Fibroblast of mammary gland (primary cell): ENCODE data around the gene ADAD2.

ENCODE experiments used
- DNase-seq: peaks from one replicate; pipeline ENCODE4 v3.0.0-alpha.2; 2010; ENCODE audit warnings: low read depth
- H3K4me3 ChIP-seq: 2 replicates; pipeline ENCODE4 v1.5.1; 2011; ENCODE audit warnings: low read depth, mild to moderate bottlenecking, low read length, moderate library complexity; ENCODE audit not compliant: control insufficient read depth
- TF ChIP-seq, protein P1 (sequence below): conservative IDR thresholded peaks from 2 replicates; pipeline ENCODE4 v1.5.1; 2011; ENCODE audit warnings: low read depth, low read length, inconsistent platforms; ENCODE audit not compliant: control insufficient read depth, insufficient read depth

The ADAD2 gene

DNA sequence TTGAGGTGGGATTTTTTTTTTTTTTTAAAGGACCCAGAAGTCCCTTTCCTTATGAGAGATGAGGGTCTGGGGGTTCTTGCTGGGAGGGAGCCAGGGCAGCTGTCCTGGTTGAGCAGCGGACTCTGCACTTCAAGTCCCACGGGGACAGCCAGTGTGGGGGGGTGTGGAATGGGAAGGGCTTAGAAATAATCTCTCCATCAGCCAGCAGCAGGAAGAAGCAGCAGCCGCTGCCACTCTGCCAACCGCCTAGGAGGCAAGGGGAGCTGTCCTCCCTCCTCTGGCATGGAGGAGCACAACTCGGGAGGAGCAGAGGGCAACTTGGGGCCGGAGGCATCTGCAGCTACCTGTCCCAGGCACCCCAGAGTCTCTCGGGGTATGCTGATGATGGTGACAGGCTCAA, 49.0 kb downstream of the ADAD2 start, which contains the start of gene KCNG4:
TSS of gene KCNG4 (minus strand) at position 104 of the 400 bp plus-strand sequence. CDS start 2,527 bp downstream, outside the sequence.
- H3K4me3 ChIP-seq, result no peak within 1 kb of the TSS
- TF ChIP-seq, protein P1, sequence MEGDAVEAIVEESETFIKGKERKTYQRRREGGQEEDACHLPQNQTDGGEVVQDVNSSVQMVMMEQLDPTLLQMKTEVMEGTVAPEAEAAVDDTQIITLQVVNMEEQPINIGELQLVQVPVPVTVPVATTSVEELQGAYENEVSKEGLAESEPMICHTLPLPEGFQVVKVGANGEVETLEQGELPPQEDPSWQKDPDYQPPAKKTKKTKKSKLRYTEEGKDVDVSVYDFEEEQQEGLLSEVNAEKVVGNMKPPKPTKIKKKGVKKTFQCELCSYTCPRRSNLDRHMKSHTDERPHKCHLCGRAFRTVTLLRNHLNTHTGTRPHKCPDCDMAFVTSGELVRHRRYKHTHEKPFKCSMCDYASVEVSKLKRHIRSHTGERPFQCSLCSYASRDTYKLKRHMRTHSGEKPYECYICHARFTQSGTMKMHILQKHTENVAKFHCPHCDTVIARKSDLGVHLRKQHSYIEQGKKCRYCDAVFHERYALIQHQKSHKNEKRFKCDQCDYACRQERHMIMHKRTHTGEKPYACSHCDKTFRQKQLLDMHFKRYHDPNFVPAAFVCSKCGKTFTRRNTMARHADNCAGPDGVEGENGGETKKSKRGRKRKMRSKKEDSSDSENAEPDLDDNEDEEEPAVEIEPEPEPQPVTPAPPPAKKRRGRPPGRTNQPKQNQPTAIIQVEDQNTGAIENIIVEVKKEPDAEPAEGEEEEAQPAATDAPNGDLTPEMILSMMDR, result no peak
- DNase-seq, result no peak

DNA sequence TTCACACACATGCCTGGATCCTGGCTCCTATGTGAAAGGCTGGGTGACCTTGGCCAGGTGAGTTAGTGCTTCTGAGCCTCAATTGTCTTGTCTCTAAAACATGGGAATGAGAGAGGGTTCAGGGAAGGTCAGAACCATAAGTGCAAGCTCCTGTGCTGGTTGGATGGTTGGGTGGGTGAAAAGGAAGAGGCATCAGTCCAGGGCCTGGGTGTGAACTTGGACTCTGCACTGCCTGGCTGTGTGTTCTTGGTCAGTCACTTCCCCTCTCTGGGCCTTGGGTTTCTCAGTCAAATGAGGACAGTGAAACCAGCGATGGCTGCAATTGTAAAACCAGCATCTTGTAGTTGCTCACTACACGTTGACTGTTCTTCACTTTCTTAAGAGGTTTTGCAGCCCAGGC, 49.5 kb downstream of the ADAD2 start:
- no peak for DNase-seq
- TF ChIP-seq, protein P1, result no peak
- H3K4me3 ChIP-seq, result no peak overlapping the region

DNA sequence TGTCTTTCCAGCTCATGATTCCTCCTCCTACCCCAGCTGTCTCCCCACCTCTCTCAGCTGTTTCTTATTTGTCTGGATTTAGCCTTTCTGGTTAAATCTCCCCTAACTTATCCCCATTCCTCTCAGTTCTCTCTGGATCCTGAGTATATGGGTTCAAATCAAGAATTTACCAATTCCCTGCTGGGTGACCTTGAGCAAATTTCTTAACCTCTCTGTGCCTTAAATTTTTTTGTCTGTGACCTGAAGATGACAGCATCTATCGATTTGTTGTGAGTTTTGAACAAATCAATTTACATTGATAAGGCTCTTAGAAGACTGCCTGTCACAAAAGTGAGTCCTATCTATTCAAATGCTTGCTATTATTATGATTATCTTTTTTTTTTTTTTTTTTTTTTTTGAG, 50.8 kb downstream of the ADAD2 start:
- TF ChIP-seq, protein P1, result no peak
- DNase-seq, result no peak
- H3K4me3 ChIP-seq, result no peak overlapping the region

DNA sequence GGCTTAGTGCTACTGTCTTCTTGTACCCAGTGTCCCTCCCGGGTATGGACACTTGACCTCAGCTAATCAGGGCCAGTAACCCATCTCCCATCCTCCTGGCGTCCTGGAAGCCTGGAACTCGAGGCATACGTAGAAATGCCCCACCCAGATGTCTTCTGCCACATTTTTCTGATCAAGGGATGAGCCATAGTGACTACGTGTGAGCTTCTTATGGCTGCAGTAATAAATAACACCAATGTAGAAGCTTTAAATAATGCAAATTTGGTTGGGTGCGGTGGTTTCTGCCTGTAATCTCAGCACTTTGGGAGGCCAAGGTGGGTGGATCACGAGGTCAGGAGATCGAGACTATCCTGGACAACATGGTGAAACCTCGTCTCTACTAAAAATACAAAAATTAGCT, 51.9 kb downstream of the ADAD2 start:
- no peak for DNase-seq
- no peak overlapping the region for H3K4me3 ChIP-seq
- TF ChIP-seq, protein P1, result no peak

DNA sequence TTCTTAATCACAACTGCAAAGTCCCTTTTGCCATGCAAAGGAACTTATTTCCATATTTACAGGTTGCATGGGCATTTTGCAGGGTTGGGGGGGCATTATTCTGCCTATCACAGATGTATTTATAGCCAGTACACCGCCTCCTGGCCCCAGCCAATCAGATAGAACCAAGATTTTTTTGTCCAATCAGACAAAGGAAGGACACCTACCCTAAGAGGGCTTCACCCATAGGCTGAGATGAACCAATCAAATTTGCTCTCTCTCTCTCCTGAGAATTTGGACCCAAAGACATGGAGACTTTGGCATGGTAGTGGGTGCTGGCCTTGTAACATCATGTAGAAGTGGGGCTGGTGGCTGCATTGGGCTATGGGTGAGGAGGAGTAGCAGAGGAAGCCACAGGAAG, 52.8 kb downstream of the ADAD2 start:
- DNase-seq, result no peak
- no peak overlapping the region for H3K4me3 ChIP-seq
- TF ChIP-seq, protein P1, result no peak

DNA sequence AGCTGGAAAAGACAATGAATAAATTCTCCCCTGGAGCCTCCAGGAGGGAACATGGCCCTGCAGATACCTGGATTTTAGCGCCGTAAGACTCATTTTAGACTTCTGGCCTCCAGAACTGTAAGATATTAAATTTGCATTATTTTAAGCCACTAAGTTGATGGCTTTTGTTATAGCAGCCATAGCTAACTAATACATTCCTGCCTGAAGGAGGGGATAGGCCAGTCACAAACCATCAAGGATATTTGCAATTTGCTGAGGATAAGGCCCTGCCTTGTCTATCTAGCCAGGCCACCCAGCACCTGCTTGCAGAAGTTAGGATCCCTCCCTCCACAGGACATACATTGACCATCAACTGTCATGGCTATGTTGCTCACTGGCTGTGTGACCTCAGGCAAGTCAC, 53.8 kb downstream of the ADAD2 start:
- H3K4me3 ChIP-seq, result no peak overlapping the region
- DNase-seq, result no peak
- TF ChIP-seq, protein P1, result no peak

DNA sequence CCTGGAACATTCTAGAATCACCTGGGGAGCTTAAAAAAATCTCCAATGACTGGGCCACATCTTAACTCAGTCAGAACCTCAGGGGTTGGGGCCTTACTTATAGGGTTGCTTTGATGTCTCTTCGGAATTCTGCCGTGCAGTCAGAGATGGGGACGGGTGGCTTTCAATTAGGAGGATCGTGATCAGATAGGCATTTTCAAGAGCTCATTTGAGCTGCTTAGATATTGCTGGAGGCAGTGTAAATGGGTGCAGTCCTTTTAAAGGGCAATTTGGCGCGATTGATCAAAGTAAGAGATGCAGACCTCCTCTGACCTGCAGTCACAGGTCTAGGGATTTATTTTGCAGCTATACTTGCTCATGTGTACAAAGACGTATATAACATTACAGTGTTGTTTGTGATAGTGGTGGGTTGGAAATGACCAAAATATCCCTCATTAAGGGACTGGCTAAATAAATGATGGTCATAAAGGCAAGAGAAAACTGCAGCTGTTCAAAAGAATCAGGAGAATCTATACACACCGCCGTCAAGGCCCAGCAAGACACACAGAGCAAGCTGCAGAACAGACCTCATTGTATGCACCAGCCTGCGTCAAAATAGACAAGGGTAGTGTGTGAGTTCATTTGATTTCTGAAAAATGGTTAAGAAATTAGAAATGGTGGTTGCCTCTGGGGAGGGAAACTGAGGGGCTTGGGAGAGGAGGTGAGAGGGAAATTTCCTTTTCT, 55.2 kb downstream of the ADAD2 start:
- no peak for DNase-seq
- TF ChIP-seq, protein P1, result no peak

More for the DNA sequence above, 55.2 kb downstream of the ADAD2 start:
- no peak overlapping the region for H3K4me3 ChIP-seq
